Esophagus squamous epithelium (tissue), 5 donors: Measurements from ENCODE around the gene CWC27. TPM values are rescaled to one million over a fixed set of nuclear protein-coding genes. Genes with fewer than 3 reads are reported as not detected.

ENCODE experiments used
- DNase-seq: peaks from one replicate; lab custom pipeline; 2025; lab: John Stamatoyannopoulos, UW
- H3K27ac ChIP-seq, 4 donors: fragments of 200-600 bp; sonication (generic); one replicate each; pipeline ENCODE4 v1.5.1; 2016 to 2019; ENCODE audit warnings: mild to moderate bottlenecking in 1 of 4
- H3K27me3 ChIP-seq, 4 donors: fragments of 200-600 bp; sonication (generic); 1 replicate in 3 of 4; 2 replicates in 1 of 4; pipeline versions ENCODE4 v1.5.1 to v1.6.0; 2017 to 2021; ENCODE audit warnings: antibody characterized with exemption in 1 of 4
- H3K36me3 ChIP-seq, 3 donors: fragments of 200-600 bp; sonication (generic); one replicate each; pipeline ENCODE4 v1.5.1; 2016 to 2019
- H3K4me1 ChIP-seq, 3 donors: fragments of 200-600 bp; sonication (generic); one replicate each; pipeline ENCODE4 v1.5.1; 2017 to 2019
- H3K4me3 ChIP-seq, 4 donors: fragments of 200-600 bp; sonication (generic); 1 replicate in 3 of 4; 2 replicates in 1 of 4; pipeline ENCODE4 v1.5.1; 2016 to 2019; ENCODE audit warnings: mild to moderate bottlenecking in 2 of 4, moderate library complexity in 1 of 4
- H3K9me3 ChIP-seq, 3 donors: fragments of 200-600 bp; sonication (generic); one replicate each; pipeline ENCODE4 v1.5.1; 2016 to 2019
- CTCF ChIP-seq, 6 experiments: fragments of 450-650 bp in 4 of 6; fragments of 200-600 bp in 2 of 6; sonication (generic) in 2 of 6; IDR thresholded peaks; one replicate each; pipeline ENCODE4 v1.5.1; 2016 to 2019; ENCODE audit warnings: antibody characterized with exemption in 6 of 6, mild to moderate bottlenecking in 4 of 6, moderate library complexity in 4 of 6
- POLR2A ChIP-seq, 4 donors: fragments of 450-650 bp; IDR thresholded peaks; one replicate each; pipeline ENCODE4 v1.6.1; 2017; ENCODE audit warnings: antibody characterized with exemption in 4 of 4, mild to moderate bottlenecking in 4 of 4, moderate library complexity in 3 of 4
- WGBS, 2 donors: methylation state at CpG; one replicate each; pipeline ENCODE4 v1.1.5; 2018; 5-methylcytosine and 5-hydroxymethylcytosine counted together
- intact Hi-C: fragments of 100-400 bp; cut with DNase I; formaldehyde crosslinking; loops from one replicate; pipeline ENCODE4 v1.15.0; 2022
- total RNA-seq, 4 donors: library from RNA; depleted of rRNA; stranded (reverse); fragments of >200 nt; gene quantifications; one replicate each; pipeline ENCODE4 v1.1.0, GENCODE V29; 2016
- donor health status: DM: yes; HTN: yes; CAD: no.

CWC27 gene
- total RNA-seq, 4 donors from 2014 or later: 9.9 to 15.6 (median 12.1) TPM

DNA sequence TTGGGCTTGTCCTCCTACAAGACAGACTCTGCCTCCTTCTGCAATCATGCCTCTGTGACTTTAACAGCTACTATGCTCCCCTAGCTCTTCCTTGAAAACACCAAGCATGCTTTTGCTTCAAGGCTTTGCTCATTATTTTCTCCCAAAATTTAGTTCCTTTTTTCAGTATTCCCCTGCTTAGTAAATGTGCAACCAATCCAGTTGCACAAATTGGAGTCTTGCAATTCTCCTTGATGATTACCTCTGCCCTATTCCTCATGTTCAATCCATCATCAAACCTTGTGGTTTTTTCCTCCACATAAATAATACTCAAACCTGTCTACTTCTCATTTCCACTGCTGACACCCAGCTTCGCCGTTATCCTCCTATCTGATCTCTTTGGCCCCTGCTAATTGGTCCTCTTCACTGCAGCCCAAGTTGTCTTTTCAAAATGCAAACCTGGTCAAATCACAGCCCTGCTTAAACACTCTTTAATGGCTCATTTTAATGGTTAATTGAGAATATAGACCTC is 296.3 kb downstream of the CWC27 start:
- intact Hi-C loops: no loop called here
- 84 to 94% methylated on average over 2 of the region's 2 CpGs for WGBS, 2 donors

DNA sequence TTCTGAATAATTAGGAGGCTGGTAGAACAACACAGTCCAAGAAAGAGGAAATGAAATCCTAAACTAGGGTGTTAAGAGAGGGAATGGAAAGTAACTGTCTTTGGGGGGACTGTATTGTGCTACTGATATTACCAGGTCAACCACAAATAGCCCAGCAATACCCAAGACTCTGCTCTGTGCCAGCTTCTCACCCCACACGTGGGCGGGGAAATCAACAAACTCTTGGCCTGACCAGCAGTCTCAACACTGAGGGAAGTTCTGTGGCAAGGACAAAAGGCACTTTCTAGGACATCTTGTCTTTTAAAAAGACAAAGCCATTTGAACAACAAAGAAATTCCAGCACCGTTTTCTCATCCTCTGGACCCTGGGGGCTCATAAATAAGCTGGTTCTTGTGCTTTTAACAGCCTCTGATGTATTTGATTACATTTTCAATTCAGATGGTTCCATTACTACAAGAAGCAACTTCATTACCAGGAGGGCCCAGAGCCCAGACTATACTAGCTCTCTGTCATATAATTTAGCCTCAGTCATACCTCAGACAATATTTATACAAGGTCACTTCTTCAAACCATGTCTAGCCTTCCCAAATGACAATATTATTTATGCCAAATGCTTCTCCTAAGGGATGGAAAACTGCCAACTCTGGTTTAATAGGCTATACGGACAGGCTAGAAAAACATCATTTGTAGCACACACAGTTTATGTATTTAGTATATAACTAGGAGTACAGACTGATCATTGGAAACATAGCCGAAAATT is 297.8 kb downstream of the CWC27 start:
- Histone ChIP-seq H3K9me3 (no peaks in the 10 kb centered on the region), H3K4me1 (peaks cover 3 to 13% (median 13%) of the 10 kb centered on the region in 3 donors), H3K27ac (no peak overlapping the region), H3K27me3 (no peaks in the 10 kb centered on the region), H3K36me3 (no peaks in the 10 kb centered on the region), H3K4me3 (no peak overlapping the region)
- TF ChIP-seq POLR2A (IDR thresholded peaks at IDR 0.05) (no peak), CTCF (IDR thresholded peaks at IDR 0.05) (no peak)
- intact Hi-C loops: no loop called here
- DNase-seq: no peak
- 41 to 45% methylated on average over 5 of the region's 5 CpGs for WGBS, 2 donors

More for the DNA sequence above, 296.3 kb downstream of the CWC27 start:
- Histone ChIP-seq H3K4me1 (peaks cover 3 to 13% (median 13%) of the 10 kb centered on the region in 3 donors), H3K27ac (no peak overlapping the region), H3K36me3 (no peaks in the 10 kb centered on the region), H3K27me3 (no peaks in the 10 kb centered on the region), H3K4me3 (no peak overlapping the region), H3K9me3 (no peaks in the 10 kb centered on the region)
- DNase-seq: no peak
- no peak for TF ChIP-seq CTCF (IDR thresholded peaks at IDR 0.05)
- no peak for TF ChIP-seq POLR2A (IDR thresholded peaks at IDR 0.05)

- H3K9me3 ChIP-seq: no peaks in the 10 kb centered on the region
Observed at GRCh38 chr5:65067147-65067506, 298.4 kb downstream of the CWC27 start.

More at GRCh38 chr5:65067147-65067506, 298.4 kb downstream of the CWC27 start:
- H3K4me1 ChIP-seq: peaks cover 3 to 11% (median 11%) of the 10 kb centered on the region in 3 donors
- no peak overlapping the region for H3K4me3 ChIP-seq
- TF ChIP-seq POLR2A (IDR thresholded peaks at IDR 0.05) (no peak), CTCF (IDR thresholded peaks at IDR 0.05) (no peak)
- H3K27ac ChIP-seq: no peak overlapping the region
- 73 to 88% methylated on average over 1 of the region's 1 CpG for WGBS, 2 donors
- no peaks in the 10 kb centered on the region for H3K36me3 ChIP-seq
- no peak for DNase-seq
- no peaks in the 10 kb centered on the region for H3K27me3 ChIP-seq
- intact Hi-C loops: no loop called here

Other genes starting within 250 kb of the CWC27 start
- gene SHISAL2B, start 78.4 kb upstream of the CWC27 start, total RNA-seq: not detected
- 10 to 100 TPM in 3 of 4 donors, 1 to 10 TPM in 1; 8.4 to 17.7 (median 11.4) TPM for gene SREK1IP1, start 239 bp upstream of the CWC27 start, total RNA-seq